ENCODE data around the gene RPRML. TPM values are rescaled to one million over a fixed set of nuclear protein-coding genes. Genes with fewer than 3 reads are reported as not detected.

The RPRML gene
- total RNA-seq, 1 donor from 2014 or later: 0.38 TPM

GRCh38 chr17:46928467-46929261 is 50.4 kb downstream of the RPRML start:
- intact Hi-C loops (cut with DNase I): no loop called here
- ATAC-seq: no peak
- Histone ChIP-seq H3K9me3 (no peaks in the 10 kb centered on the region), H3K4me1 (peaks cover 31% of the 10 kb centered on the region), H3K4me3 (no peak overlapping the region), H3K36me3 (peaks cover 46% of the 10 kb centered on the region), H3K27me3 (no peaks in the 10 kb centered on the region), H3K27ac (peak overlapping the region; percentile 17)
- no peak for TF ChIP-seq CTCF (IDR thresholded peaks at IDR 0.05)
- DNase-seq: no peak

Small RNA genes lying within 50 kb of the gene (microRNA-seq; reads per million reads assigned to microRNA genes)
- gene MIR5089 (ENCODE audit: borderline microRNAs expressed): not detected

Other genes with a start within 250 kb of the RPRML start
- 3.3 TPM for gene WNT3, start 160.6 kb downstream of the RPRML start, total RNA-seq
- gene WNT9B, start 127.7 kb downstream of the RPRML start, total RNA-seq: 2.0 TPM
- 66.5 TPM for gene GOSR2, start 56.1 kb downstream of the RPRML start, total RNA-seq
- gene CDC27, start 210.0 kb upstream of the RPRML start, total RNA-seq: 72.1 TPM
- gene MYL4, start 230.1 kb upstream of the RPRML start, total RNA-seq: 2.2 TPM

Data from upper lobe of right lung (tissue), 1 donor.